Ishikawa (cell line): ENCODE data around the gene G6PC2.

Experiments used
- CEBPB ChIP-seq: IDR thresholded peaks from 2 replicates; pipeline ENCODE4 v1.6.1; 2012
- CREB1 ChIP-seq: IDR thresholded peaks from 2 replicates; pipeline ENCODE4 v1.6.1; 2012; ENCODE audit warnings: low read depth
- EGR1 ChIP-seq: IDR thresholded peaks from 2 replicates; pipeline ENCODE4 v1.6.1; 2012
- EP300 ChIP-seq: IDR thresholded peaks from 2 replicates; pipeline ENCODE4 v1.6.1; 2012; ENCODE audit warnings: borderline replicate concordance
- FOXM1 ChIP-seq: IDR thresholded peaks from 2 replicates; pipeline ENCODE4 v1.6.1; 2012; ENCODE audit warnings: low read depth, borderline replicate concordance
- MAX ChIP-seq: IDR thresholded peaks from 2 replicates; pipeline ENCODE4 v1.6.1; 2012
- NFIC ChIP-seq: IDR thresholded peaks from 2 replicates; pipeline ENCODE4 v1.6.1; 2012
- RAD21 ChIP-seq: IDR thresholded peaks from 2 replicates; pipeline ENCODE4 v1.6.1; 2012; ENCODE audit warnings: low read depth
- REST ChIP-seq: IDR thresholded peaks from 2 replicates; pipeline ENCODE4 v1.6.1; 2012; ENCODE audit warnings: low read depth, mild to moderate bottlenecking
- TAF1 ChIP-seq: IDR thresholded peaks from 2 replicates; pipeline ENCODE4 v1.6.1; 2012; ENCODE audit warnings: low read depth, mild to moderate bottlenecking
- TCF12 ChIP-seq: IDR thresholded peaks from 2 replicates; pipeline ENCODE4 v1.6.1; 2012; ENCODE audit warnings: low read depth
- TEAD4 ChIP-seq: IDR thresholded peaks from 2 replicates; pipeline ENCODE4 v1.6.1; 2012
- USF1 ChIP-seq: IDR thresholded peaks from 2 replicates; pipeline ENCODE4 v1.6.1; 2012
- YY1 ChIP-seq: IDR thresholded peaks from 2 replicates; pipeline ENCODE4 v1.6.1; 2012; ENCODE audit warnings: low read depth
- ZBTB7A ChIP-seq: IDR thresholded peaks from 2 replicates; pipeline ENCODE4 v1.6.1; 2012; ENCODE audit warnings: low read depth

The G6PC2 gene

GRCh38 chr2:168890006-168890782 is 10.9 kb upstream of the G6PC2 start, which contains the start of gene SPC25:
SPC25 (minus strand) TSS chr2:168890430; CDS start chr2:168889519, 911 bp downstream.
- TF ChIP-seq ZBTB7A (no peak), NFIC (no peak), TEAD4 (peak; percentile 32), FOXM1 (peak; percentile 87), CREB1 (peak; percentile 13; the same call in 1 of the 2 replicates), YY1 (peak; percentile 87), RAD21 (no peak), EP300 (no peak), REST (no peak), CEBPB (no peak), USF1 (no peak), MAX (peak; percentile 72), TAF1 (peak; percentile 67), EGR1 (peak; percentile 24; the same call in 1 of the 2 replicates), TCF12 (peak; percentile 51)

- TF ChIP-seq EP300 (no peak), USF1 (no peak), EGR1 (no peak), TCF12 (no peak), TAF1 (no peak), REST (no peak), NFIC (no peak), YY1 (no peak), CEBPB (no peak), FOXM1 (no peak), CREB1 (no peak)
Measured at GRCh38 chr2:168892327-168892726, 8.8 kb upstream of the G6PC2 start.

- TF ChIP-seq EP300 = no peak
- TF ChIP-seq FOXM1 = no peak
- no peak for TF ChIP-seq TCF12
- TF ChIP-seq REST = no peak
- no peak for TF ChIP-seq YY1
- no peak for TF ChIP-seq USF1
- TF ChIP-seq TAF1 = no peak
- no peak for TF ChIP-seq CREB1
- no peak for TF ChIP-seq NFIC
- no peak for TF ChIP-seq TEAD4
- no peak for TF ChIP-seq CEBPB
- no peak for TF ChIP-seq MAX
- no peak for TF ChIP-seq RAD21
- no peak for TF ChIP-seq EGR1
Measured at GRCh38 chr2:168894101-168894500, 7.0 kb upstream of the G6PC2 start.

- TF ChIP-seq TCF12 = no peak
- no peak for TF ChIP-seq EP300
- no peak for TF ChIP-seq YY1
- TF ChIP-seq ZBTB7A = no peak
- no peak for TF ChIP-seq REST
- no peak for TF ChIP-seq TAF1
- TF ChIP-seq CEBPB = no peak
- no peak for TF ChIP-seq USF1
- no peak for TF ChIP-seq MAX
- TF ChIP-seq CREB1 = no peak
Measured at GRCh38 chr2:168894720-168895119, 6.4 kb upstream of the G6PC2 start.
